CD8-positive, alpha-beta memory T cell (primary cell): Measurements from ENCODE around the gene KCNH4. TPM values are rescaled to one million over a fixed set of nuclear protein-coding genes. Genes with fewer than 3 reads are reported as not detected.

Experiments used
- CTCF ChIA-PET: fragments of 350-600 bp; sonication (Branson Sonifier 250); formaldehyde crosslinking; loops from one replicate; lab custom pipeline; 2021; ENCODE audit warnings: antibody characterized with exemption; lab: Charles Lee
- POLR2A ChIA-PET: fragments of 350-600 bp; sonication (Branson Sonifier 250); formaldehyde crosslinking; loops from one replicate; lab custom pipeline; 2021; ENCODE audit warnings: antibody characterized with exemption; lab: Charles Lee
- DNase-seq, 5 donors: peaks; one replicate each; pipeline versions ENCODE4 v3.0.0 to v3.0.0-alpha.2; 2020 to 2022; ENCODE audit warnings: mixed read lengths in 1 of 5
- H3K27ac ChIP-seq: one replicate; pipeline ENCODE4 v1.7.0; 2013; ENCODE audit warnings: low read depth, mild to moderate bottlenecking, low read length, moderate library complexity
- H3K27me3 ChIP-seq: 2 replicates; pipeline ENCODE4 v1.7.0; 2013; ENCODE audit warnings: low read length, mild to moderate bottlenecking; ENCODE audit not compliant: insufficient read depth, poor library complexity, severe bottlenecking
- H3K36me3 ChIP-seq: 2 replicates; pipeline ENCODE4 v1.7.0; 2013; ENCODE audit warnings: mild to moderate bottlenecking, low read length, moderate library complexity; ENCODE audit not compliant: insufficient read depth
- H3K4me1 ChIP-seq: 2 replicates; pipeline ENCODE4 v1.7.0; 2013; ENCODE audit warnings: mild to moderate bottlenecking, low read length, moderate library complexity; ENCODE audit not compliant: insufficient read depth
- H3K4me3 ChIP-seq: 2 replicates; pipeline ENCODE4 v1.7.0; 2013; ENCODE audit warnings: mild to moderate bottlenecking, low read length
- H3K9me3 ChIP-seq: 2 replicates; pipeline ENCODE4 v1.7.0; 2013; ENCODE audit warnings: mild to moderate bottlenecking, low read length
- H3K27ac Mint-ChIP-seq, 8 donors: one replicate each; pipeline ENCODE4 v1.8.0; 2020 to 2021; ENCODE audit warnings: mixed read lengths in 8 of 8, mild to moderate bottlenecking in 6 of 8, inconsistent platforms in 3 of 8, moderate library complexity in 3 of 8
- H3K27me3 Mint-ChIP-seq, 2 donors: one replicate each; pipeline ENCODE4 v1.8.0; 2020 to 2021; ENCODE audit warnings: mixed read lengths in 2 of 2, mild to moderate bottlenecking in 1 of 2, moderate library complexity in 1 of 2
- H3K36me3 Mint-ChIP-seq, 3 donors: one replicate each; pipeline ENCODE4 v1.8.0; 2020 to 2021; ENCODE audit warnings: mixed read lengths in 3 of 3, inconsistent platforms in 1 of 3, mild to moderate bottlenecking in 1 of 3
- H3K4me1 Mint-ChIP-seq, 3 donors: one replicate each; pipeline ENCODE4 v1.8.0; 2020 to 2021; ENCODE audit warnings: mixed read lengths in 3 of 3, inconsistent platforms in 1 of 3, mild to moderate bottlenecking in 1 of 3
- H3K4me3 Mint-ChIP-seq, 7 donors: one replicate each; pipeline ENCODE4 v1.8.0; 2020 to 2021; ENCODE audit warnings: mixed read lengths in 7 of 7, mild to moderate bottlenecking in 6 of 7, moderate library complexity in 4 of 7, inconsistent platforms in 2 of 7
- H3K9me3 Mint-ChIP-seq, 5 donors: one replicate each; pipeline ENCODE4 v1.8.0; 2020 to 2022; ENCODE audit warnings: mixed read lengths in 5 of 5, mild to moderate bottlenecking in 3 of 5, moderate library complexity in 2 of 5, inconsistent platforms in 1 of 5
- polyA plus RNA-seq: library from polyadenylated mRNA; unstranded; fragments of 300-500 nt; fragmentation: Illumina TruSeq; gene quantifications from one replicate; pipeline ENCODE4 v1.2.3, GENCODE V29; 2021
- total RNA-seq, 2 experiments: library from RNA; stranded (reverse); gene quantifications; one replicate each; pipeline ENCODE4 v1.2.3, GENCODE V29; 2021

Gene KCNH4
- total and polyA plus RNA-seq, 3 experiments from 2014 or later, result 1.5 to 1.7 TPM; not detected in 1

- no peaks in the 10 kb centered on the region for H3K27me3 ChIP-seq
- H3K4me3 ChIP-seq, result peak overlapping the region; percentile 76
- Mint-ChIP-seq H3K27me3 (no peaks in the 10 kb centered on the region), H3K9me3 (no peaks in the 10 kb centered on the region), H3K27ac (peak overlapping the region; percentile 86 to 98 (median 96)), H3K36me3 (peaks cover 0 to 32% (median 7%) of the 10 kb centered on the region in 3 donors), H3K4me3 (peak overlapping the region; percentile 81 to 93 (median 90)), H3K4me1 (peaks cover 33 to 57% (median 34%) of the 10 kb centered on the region in 3 donors)
- peak in 1 of 5 donors; percentile 10 for DNase-seq
- POLR2A ChIA-PET, result interaction anchor here (1.1 to 2.4 kb wide), 3 partner anchors 42 to 95 kb away, joined by 4 to 13 read pairs (median 9); partner anchors contain the start of genes DNAJC7 and NKIRAS2
- CTCF ChIA-PET, result interaction anchor here (1.1 to 11.7 kb wide), 12 partner anchors 10 to 317 kb away, joined by 3 to 109 read pairs (median 4); partner anchors contain the start of genes CNP, DNAJC7 and ODAD4
- H3K27ac ChIP-seq, result peak overlapping the region; percentile 63
- peaks cover 31% of the 10 kb centered on the region for H3K4me1 ChIP-seq
- no peaks in the 10 kb centered on the region for H3K9me3 ChIP-seq
- H3K36me3 ChIP-seq, result no peaks in the 10 kb centered on the region
These were observed 68.9 kb downstream of the KCNH4 start for GRCh38 chr17:42111871-42112551.

- H3K4me3 Mint-ChIP-seq, result peak overlapping the region; percentile 56 to 91 (median 89)
These were observed 69.7 kb downstream of the KCNH4 start for GRCh38 chr17:42111265-42111636.

GRCh38 chr17:42110301-42111264 lies 70.4 kb downstream of the KCNH4 start:
- Histone ChIP-seq H3K4me1 (peaks cover 31% of the 10 kb centered on the region), H3K27me3 (no peaks in the 10 kb centered on the region), H3K9me3 (no peaks in the 10 kb centered on the region), H3K4me3 (no peak overlapping the region), H3K36me3 (no peaks in the 10 kb centered on the region), H3K27ac (no peak overlapping the region)
- Mint-ChIP-seq H3K27me3 (no peaks in the 10 kb centered on the region), H3K27ac (peak overlapping the region in 7 of 8 donors; percentile 26 to 90 (median 70)), H3K4me3 (peak overlapping the region; percentile 39 to 89 (median 56)), H3K36me3 (peaks cover 0 to 30% (median 7%) of the 10 kb centered on the region in 3 donors), H3K9me3 (no peaks in the 10 kb centered on the region), H3K4me1 (peaks cover 27 to 52% (median 28%) of the 10 kb centered on the region in 3 donors)
- POLR2A ChIA-PET, result no interaction called here
- CTCF ChIA-PET, result interaction anchor here (1.1 to 11.7 kb wide), 7 partner anchors 9 to 147 kb away, joined by 3 to 109 read pairs (median 3); partner anchors contain the start of gene DNAJC7
- DNase-seq, result no peak

More at GRCh38 chr17:42111265-42111636, 69.7 kb downstream of the KCNH4 start:
- Mint-ChIP-seq H3K9me3 (no peaks in the 10 kb centered on the region), H3K4me1 (peaks cover 27 to 52% (median 30%) of the 10 kb centered on the region in 3 donors), H3K36me3 (peaks cover 0 to 30% (median 7%) of the 10 kb centered on the region in 3 donors), H3K27me3 (no peaks in the 10 kb centered on the region), H3K27ac (peak overlapping the region in 6 of 8 donors; percentile 6 to 90 (median 46))
- POLR2A ChIA-PET, result interaction anchor here (2.4 kb wide), 1 partner anchor 94 kb away, joined by 13 read pairs; the partner anchor contains the start of gene DNAJC7
- CTCF ChIA-PET, result interaction anchor here (1.1 to 11.7 kb wide), 9 partner anchors 9 to 94 kb away, joined by 3 to 109 read pairs (median 4); partner anchors contain the start of gene DNAJC7
- Histone ChIP-seq H3K27ac (no peak overlapping the region), H3K36me3 (no peaks in the 10 kb centered on the region), H3K27me3 (no peaks in the 10 kb centered on the region), H3K4me3 (no peak overlapping the region), H3K4me1 (peaks cover 31% of the 10 kb centered on the region), H3K9me3 (no peaks in the 10 kb centered on the region)
- no peak for DNase-seq

- Mint-ChIP-seq H3K4me3 (peak overlapping the region in 1 of 7 donors; percentile 6), H3K4me1 (peaks cover 22 to 47% (median 28%) of the 10 kb centered on the region in 3 donors), H3K27ac (peak overlapping the region in 2 of 8 donors; percentile 8 to 43), H3K36me3 (peaks cover 0 to 39% (median 6%) of the 10 kb centered on the region in 3 donors), H3K27me3 (no peaks in the 10 kb centered on the region), H3K9me3 (no peaks in the 10 kb centered on the region)
- no peak overlapping the region for H3K4me3 ChIP-seq
- H3K27me3 ChIP-seq, result no peaks in the 10 kb centered on the region
- CTCF ChIA-PET, result interaction anchor here (1.4 to 2.1 kb wide), 2 partner anchors 41 to 84 kb away, joined by 3 to 5 read pairs; no protein-coding TSS in a partner anchor
- peaks cover 31% of the 10 kb centered on the region for H3K4me1 ChIP-seq
- POLR2A ChIA-PET, result no interaction called here
- no peak for DNase-seq
- H3K27ac ChIP-seq, result no peak overlapping the region
- H3K36me3 ChIP-seq, result no peaks in the 10 kb centered on the region
- no peaks in the 10 kb centered on the region for H3K9me3 ChIP-seq
These were observed 71.9 kb downstream of the KCNH4 start for GRCh38 chr17:42109086-42109485.

GRCh38 chr17:42107597-42108576 lies 73.1 kb downstream of the KCNH4 start:
- Mint-ChIP-seq H3K27ac (peak overlapping the region in 4 of 8 donors; percentile 17 to 82 (median 52)), H3K4me3 (peak overlapping the region; percentile 48 to 80 (median 59)), H3K27me3 (no peaks in the 10 kb centered on the region), H3K9me3 (no peaks in the 10 kb centered on the region), H3K36me3 (peaks cover 0 to 46% (median 6%) of the 10 kb centered on the region in 3 donors), H3K4me1 (peaks cover 21 to 47% (median 28%) of the 10 kb centered on the region in 3 donors)
- peak; percentile 86 to 92 (median 87) for DNase-seq
- ChIA-PET CTCF (interaction anchor here (1.1 to 2.1 kb wide), 5 partner anchors 8 to 90 kb away, joined by 3 to 8 read pairs (median 3); partner anchors contain the start of genes DNAJC7 and NKIRAS2), POLR2A (interaction anchor here (0.6 to 0.9 kb wide), 2 partner anchors 12 to 21 kb away, joined by 3 read pairs; no protein-coding TSS in a partner anchor)
- Histone ChIP-seq H3K27me3 (no peaks in the 10 kb centered on the region), H3K27ac (no peak overlapping the region), H3K4me3 (no peak overlapping the region), H3K9me3 (no peaks in the 10 kb centered on the region), H3K36me3 (no peaks in the 10 kb centered on the region), H3K4me1 (peaks cover 25% of the 10 kb centered on the region)

GRCh38 chr17:42107124-42107523 lies 73.8 kb downstream of the KCNH4 start:
- H3K36me3 Mint-ChIP-seq, result peaks cover 0 to 47% (median 6%) of the 10 kb centered on the region in 3 donors
- ChIA-PET POLR2A (interaction anchor here (0.6 kb wide), 1 partner anchor 101 kb away, joined by 4 read pairs; no protein-coding TSS in a partner anchor), CTCF (interaction anchor here (0.9 to 2.1 kb wide), 5 partner anchors 9 to 141 kb away, joined by 3 to 8 read pairs (median 3); partner anchors contain the start of gene CNP)
- no peak overlapping the region for H3K27ac ChIP-seq
- no peaks in the 10 kb centered on the region for H3K27me3 ChIP-seq
- H3K27ac Mint-ChIP-seq, result no peak overlapping the region
- H3K4me1 Mint-ChIP-seq, result peaks cover 14 to 40% (median 23%) of the 10 kb centered on the region in 3 donors
- H3K4me3 Mint-ChIP-seq, result peak overlapping the region in 5 of 7 donors; percentile 23 to 75 (median 58)
- DNase-seq, result no peak
- no peaks in the 10 kb centered on the region for H3K27me3 Mint-ChIP-seq
- H3K36me3 ChIP-seq, result no peaks in the 10 kb centered on the region
- H3K4me3 ChIP-seq, result no peak overlapping the region
- H3K4me1 ChIP-seq, result peaks cover 22% of the 10 kb centered on the region
- no peaks in the 10 kb centered on the region for H3K9me3 ChIP-seq
- H3K9me3 Mint-ChIP-seq, result no peaks in the 10 kb centered on the region
